HUES48 (cell line): ENCODE results near the gene PFDN6.
"Not testable (repeated sequence)": the region's sequence is repeated elsewhere in the genome, so short reads cannot be mapped to it uniquely, and the experiment has no call there.

ENCODE experiments used
- H3K27ac ChIP-seq: one replicate; pipeline ENCODE4 v1.7.0; 2013; ENCODE audit warnings: low read depth, low read length, inconsistent platforms
- H3K27me3 ChIP-seq: 2 replicates; pipeline ENCODE4 v1.6.1; 2013; ENCODE audit warnings: mild to moderate bottlenecking, low read length; ENCODE audit not compliant: control insufficient read depth, insufficient read depth
- H3K36me3 ChIP-seq: 2 replicates; pipeline ENCODE4 v1.6.1; 2013; ENCODE audit warnings: low read length; ENCODE audit not compliant: control insufficient read depth, insufficient read depth
- H3K4me1 ChIP-seq: 2 replicates; pipeline ENCODE4 v1.6.1; 2013; ENCODE audit warnings: mild to moderate bottlenecking, low read length; ENCODE audit not compliant: control insufficient read depth, insufficient read depth
- H3K4me3 ChIP-seq: 2 replicates; pipeline ENCODE4 v1.5.1; 2013; ENCODE audit warnings: mild to moderate bottlenecking, low read depth, low read length
- H3K9ac ChIP-seq: 2 replicates; pipeline ENCODE4 v1.6.1; 2013; ENCODE audit warnings: mild to moderate bottlenecking, low read depth, low read length, moderate library complexity
- H3K9me3 ChIP-seq: 2 replicates; pipeline ENCODE4 v1.6.1; 2013; ENCODE audit warnings: low read length; ENCODE audit not compliant: control insufficient read depth, insufficient read depth

The PFDN6 gene

DNA sequence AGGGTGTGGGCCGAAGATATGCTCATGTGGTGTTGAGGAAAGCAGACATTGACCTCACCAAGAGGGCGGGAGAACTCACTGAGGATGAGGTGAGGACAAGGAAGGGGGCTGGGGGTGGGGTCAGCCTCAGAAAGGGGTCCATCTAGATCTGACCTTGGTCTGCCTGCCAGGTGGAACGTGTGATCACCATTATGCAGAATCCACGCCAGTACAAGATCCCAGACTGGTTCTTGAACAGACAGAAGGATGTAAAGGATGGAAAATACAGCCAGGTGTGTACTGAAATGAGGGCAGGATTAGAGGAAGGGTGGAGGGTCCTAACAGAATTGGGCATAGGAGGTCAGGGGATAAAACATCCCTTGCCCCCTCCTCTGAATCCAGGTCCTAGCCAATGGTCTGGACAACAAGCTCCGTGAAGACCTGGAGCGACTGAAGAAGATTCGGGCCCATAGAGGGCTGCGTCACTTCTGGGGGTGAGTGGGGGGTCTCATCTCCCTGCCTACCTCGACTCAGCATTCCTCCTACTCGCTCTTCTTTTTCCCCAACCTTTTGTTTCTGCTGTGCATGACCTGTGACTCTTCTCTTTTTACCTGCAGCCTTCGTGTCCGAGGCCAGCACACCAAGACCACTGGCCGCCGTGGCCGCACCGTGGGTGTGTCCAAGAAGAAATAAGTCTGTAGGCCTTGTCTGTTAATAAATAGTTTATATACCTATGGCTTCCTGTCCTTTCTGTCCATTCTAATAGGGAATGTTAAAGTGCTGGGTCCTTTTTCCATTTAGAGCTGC is 13.4 kb upstream of the PFDN6 start:
- H3K27ac ChIP-seq, result peak overlapping the region; percentile 98
- H3K9me3 ChIP-seq, H3K27me3 ChIP-seq: not testable (repeated sequence)
- H3K4me1 ChIP-seq, result peaks cover 28% of the 10 kb centered on the region
- H3K36me3 ChIP-seq, result peaks cover 65% of the 10 kb centered on the region
- H3K4me3 ChIP-seq, result peak overlapping the region; percentile 99
- peak overlapping the region; percentile 71 for H3K9ac ChIP-seq

DNA sequence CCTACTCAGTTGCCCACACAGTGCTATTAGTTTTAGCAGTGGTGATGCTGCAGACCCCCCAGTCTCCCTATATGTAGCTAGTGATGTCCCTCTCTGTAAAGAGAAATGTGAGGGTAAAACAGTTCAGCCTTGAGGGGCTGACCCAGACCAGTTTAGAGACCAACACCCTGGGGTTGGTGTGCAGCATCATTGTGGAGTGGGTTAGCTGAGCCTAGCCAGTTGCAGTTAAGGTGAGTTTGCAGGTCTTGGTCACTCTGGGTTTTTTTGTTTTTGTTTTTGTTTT is 12.9 kb upstream of the PFDN6 start:
- H3K4me3 ChIP-seq, result peak overlapping the region; percentile 99
- H3K27ac ChIP-seq, result peak overlapping the region; percentile 98
- H3K4me1 ChIP-seq, result peaks cover 28% of the 10 kb centered on the region
- no peaks in the 10 kb centered on the region for H3K9me3 ChIP-seq
- H3K27me3 ChIP-seq, result no peaks in the 10 kb centered on the region
- H3K9ac ChIP-seq, result peak overlapping the region; percentile 71
- peaks cover 70% of the 10 kb centered on the region for H3K36me3 ChIP-seq

DNA sequence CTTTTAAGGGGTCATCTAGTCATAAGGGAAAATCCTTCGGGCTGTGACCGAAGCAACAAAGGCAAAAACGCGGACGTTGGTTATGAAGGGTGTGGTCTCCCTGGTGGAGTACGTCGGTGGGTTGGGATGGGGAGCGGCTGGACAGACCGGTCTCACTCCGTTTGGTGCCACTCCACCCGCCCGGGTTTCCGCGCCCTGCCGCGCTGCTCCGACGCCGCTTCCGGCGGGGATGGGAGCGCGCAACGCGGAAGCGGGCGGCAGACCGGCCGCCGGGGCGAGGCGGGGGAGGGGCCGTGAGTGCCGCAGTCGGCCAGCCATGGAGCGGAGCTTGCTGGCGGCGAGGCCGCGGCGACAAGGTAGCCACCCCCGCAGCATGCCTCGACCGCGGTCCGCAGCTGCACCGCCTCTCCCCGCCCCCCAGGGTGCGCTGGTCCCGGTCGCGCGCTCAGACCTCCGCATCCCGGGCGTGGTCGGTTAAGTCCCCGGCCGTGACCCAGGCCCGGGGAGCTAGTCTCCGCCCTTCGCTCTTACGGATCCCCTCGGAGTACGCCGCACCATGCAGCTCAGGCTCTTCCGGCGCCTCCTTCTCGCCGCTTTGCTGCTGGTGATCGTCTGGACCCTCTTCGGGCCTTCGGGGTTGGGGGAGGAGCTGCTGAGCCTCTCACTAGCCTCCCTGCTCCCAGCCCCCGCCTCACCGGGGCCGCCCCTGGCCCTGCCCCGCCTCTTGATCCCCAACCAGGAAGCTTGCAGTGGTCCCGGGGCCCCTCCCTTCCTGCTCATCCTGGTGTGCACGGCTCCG is 12.3 kb upstream of the PFDN6 start, which contains the start of gene B3GALT4:
Gene B3GALT4, plus strand, starts transcription at position 260 of the 799 bp plus-strand sequence. Its CDS starts 297 bp downstream, at position 557.
- Histone ChIP-seq H3K27ac (peak within 1 kb of the TSS; percentile 98), H3K4me3 (peak within 1 kb of the TSS; percentile 99), H3K9ac (peak within 1 kb of the TSS; percentile 71), H3K9me3 (no peaks in the 10 kb centered on the region), H3K27me3 (no peaks in the 10 kb centered on the region), H3K4me1 (peaks cover 28% of the 10 kb centered on the region), H3K36me3 (peaks cover 74% of the 10 kb centered on the region)

DNA sequence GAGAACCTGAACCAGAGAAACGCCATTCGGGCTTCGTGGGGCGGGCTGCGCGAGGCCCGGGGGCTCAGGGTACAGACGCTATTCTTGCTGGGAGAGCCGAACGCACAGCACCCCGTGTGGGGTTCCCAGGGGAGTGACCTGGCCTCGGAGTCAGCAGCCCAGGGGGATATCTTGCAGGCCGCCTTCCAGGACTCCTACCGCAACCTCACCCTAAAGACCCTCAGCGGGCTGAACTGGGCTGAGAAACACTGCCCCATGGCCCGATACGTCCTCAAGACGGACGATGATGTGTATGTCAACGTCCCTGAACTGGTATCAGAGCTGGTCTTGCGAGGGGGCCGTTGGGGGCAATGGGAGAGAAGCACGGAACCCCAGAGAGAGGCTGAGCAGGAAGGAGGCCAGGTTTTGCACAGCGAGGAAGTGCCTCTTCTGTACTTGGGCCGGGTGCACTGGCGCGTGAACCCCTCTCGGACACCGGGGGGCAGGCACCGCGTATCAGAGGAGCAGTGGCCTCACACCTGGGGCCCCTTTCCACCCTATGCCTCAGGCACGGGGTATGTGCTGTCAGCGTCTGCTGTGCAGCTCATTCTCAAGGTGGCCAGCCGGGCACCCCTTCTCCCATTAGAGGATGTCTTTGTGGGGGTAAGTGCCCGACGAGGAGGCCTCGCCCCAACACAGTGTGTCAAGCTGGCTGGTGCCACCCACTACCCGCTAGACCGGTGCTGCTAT is 11.6 kb upstream of the PFDN6 start:
- H3K4me3 ChIP-seq, result peak overlapping the region; percentile 99
- H3K27me3 ChIP-seq, result no peaks in the 10 kb centered on the region
- no peaks in the 10 kb centered on the region for H3K9me3 ChIP-seq
- H3K9ac ChIP-seq, result peak overlapping the region; percentile 71
- peaks cover 77% of the 10 kb centered on the region for H3K36me3 ChIP-seq
- H3K4me1 ChIP-seq, result peaks cover 27% of the 10 kb centered on the region
- H3K27ac ChIP-seq, result peak overlapping the region; percentile 98

DNA sequence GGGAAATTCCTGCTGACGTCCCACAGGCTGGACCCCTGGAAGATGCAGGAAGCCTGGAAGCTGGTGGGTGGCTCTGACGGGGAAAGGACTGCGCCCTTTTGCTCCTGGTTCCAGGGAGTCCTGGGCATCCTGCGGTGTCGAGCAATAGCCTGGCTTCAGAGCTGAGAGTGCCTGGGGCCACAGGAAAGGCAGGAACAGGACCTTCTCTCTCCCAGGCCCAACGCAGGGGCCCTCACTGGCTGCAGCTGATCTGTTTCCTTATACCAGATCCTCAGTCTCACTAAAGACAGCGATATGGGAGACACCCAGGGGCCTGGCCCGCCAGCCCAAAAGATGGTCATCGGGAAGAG is 11.0 kb upstream of the PFDN6 start:
- peaks cover 22% of the 10 kb centered on the region for H3K4me1 ChIP-seq
- H3K27ac ChIP-seq, result peak overlapping the region; percentile 98

DNA sequence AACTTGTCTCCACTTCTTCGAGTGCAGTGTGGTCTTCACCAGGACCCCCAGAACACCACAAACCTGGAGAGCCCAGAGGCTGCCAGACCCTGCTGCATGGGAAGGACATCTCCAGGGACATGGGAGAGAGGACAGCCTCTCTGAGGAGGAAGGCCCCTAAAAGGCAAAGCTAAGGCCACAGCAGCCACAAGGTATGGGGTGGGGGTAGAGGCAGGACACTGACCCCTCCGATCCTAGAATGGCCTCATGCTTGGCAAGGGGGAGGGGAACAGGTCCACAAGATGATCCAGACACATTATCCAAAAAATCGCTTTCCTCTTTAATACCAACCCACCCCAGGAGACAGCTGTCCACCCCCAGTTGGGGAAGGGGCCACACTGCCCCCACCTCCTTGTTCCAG is 10.6 kb upstream of the PFDN6 start:
- Histone ChIP-seq H3K9me3 (no peaks in the 10 kb centered on the region), H3K9ac (no peak overlapping the region), H3K27ac (no peak overlapping the region), H3K27me3 (no peaks in the 10 kb centered on the region), H3K36me3 (peaks cover 75% of the 10 kb centered on the region), H3K4me1 (peaks cover 21% of the 10 kb centered on the region), H3K4me3 (no peak overlapping the region)

More for the DNA sequence above, 11.0 kb upstream of the PFDN6 start:
- Histone ChIP-seq H3K27me3 (no peaks in the 10 kb centered on the region), H3K4me3 (peak overlapping the region; percentile 99; the same call in 1 of the 2 replicates), H3K9me3 (no peaks in the 10 kb centered on the region), H3K36me3 (peaks cover 75% of the 10 kb centered on the region), H3K9ac (no peak overlapping the region)

DNA sequence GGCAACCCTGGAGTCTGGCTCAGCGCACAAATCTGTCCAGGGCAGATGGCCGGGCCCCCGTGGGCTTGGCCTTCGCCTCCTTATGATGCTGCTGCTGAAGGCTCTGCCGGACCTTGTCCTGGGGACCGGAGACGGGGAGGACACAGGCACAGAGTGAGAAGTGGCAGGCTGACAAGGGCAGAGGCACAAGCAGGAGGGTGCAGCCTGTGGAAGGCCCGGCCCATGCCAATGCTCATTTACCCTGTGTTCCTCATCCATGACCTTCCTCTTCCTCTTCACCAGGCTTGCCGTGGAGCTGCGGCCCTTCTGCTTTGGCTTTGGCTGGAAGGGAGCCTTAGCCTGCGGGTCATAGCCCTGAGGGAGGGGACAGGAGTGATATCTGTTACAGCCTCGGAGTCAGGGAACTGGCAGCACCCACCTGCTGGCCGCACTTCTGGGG is 10.1 kb upstream of the PFDN6 start:
- no peak overlapping the region for H3K9ac ChIP-seq
- no peak overlapping the region for H3K27ac ChIP-seq
- no peaks in the 10 kb centered on the region for H3K9me3 ChIP-seq
- no peak overlapping the region for H3K4me3 ChIP-seq
- peaks cover 18% of the 10 kb centered on the region for H3K4me1 ChIP-seq
- H3K36me3 ChIP-seq, result peaks cover 75% of the 10 kb centered on the region
- no peaks in the 10 kb centered on the region for H3K27me3 ChIP-seq

DNA sequence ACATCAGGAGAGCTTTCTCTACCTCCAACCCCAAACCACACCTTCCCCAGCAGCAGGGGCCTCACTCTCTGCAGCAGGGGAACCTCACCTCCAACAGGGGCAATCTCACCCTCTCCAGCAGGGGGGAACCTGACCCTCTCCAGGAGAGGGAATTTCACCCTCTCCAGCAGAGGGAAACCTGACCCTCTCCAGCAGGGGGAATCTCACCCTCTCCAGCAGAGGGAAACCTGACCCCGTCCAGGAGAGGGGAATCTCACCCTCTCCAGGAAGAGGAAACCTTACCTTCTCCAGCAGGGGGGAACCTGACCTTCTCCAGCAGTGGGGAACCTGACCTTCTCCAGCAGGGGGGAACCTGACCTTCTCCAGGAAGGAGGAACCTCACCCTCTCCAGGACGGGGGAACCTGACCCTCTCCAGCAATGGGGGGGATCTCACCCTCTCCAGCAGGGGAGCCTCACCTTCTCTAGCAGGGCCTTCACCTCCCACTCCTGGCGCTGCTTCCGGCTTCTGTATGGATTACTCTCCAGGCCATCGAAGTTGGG is 9.4 kb upstream of the PFDN6 start:
- Histone ChIP-seq H3K27ac (no peak overlapping the region), H3K36me3 (peaks cover 75% of the 10 kb centered on the region), H3K9me3 (no peaks in the 10 kb centered on the region), H3K4me3 (no peak overlapping the region), H3K27me3 (no peaks in the 10 kb centered on the region), H3K4me1 (peaks cover 10% of the 10 kb centered on the region; the same call in 1 of the 2 replicates), H3K9ac (no peak overlapping the region)

DNA sequence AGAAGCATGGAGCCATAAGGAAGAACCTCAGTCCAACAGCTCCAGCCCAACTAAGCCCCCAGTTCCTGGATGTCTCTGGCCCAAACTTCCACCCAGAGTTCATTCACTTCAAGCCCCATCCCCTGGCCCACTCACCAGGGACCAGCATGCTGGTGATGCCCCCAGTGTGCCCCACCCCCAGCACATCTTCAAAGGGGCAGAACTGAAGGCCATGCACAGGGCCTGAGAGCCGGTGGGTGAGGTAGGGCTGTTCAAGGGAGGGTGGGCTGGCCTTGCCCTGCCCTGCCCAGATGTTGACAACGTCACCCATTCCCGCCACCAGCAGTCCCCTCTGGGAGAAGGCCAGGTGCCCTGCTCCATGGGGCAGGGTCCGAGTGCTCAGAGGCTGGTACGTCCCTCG is 8.9 kb upstream of the PFDN6 start:
- H3K4me1 ChIP-seq, result peaks cover 9% of the 10 kb centered on the region; the same call in 1 of the 2 replicates
- H3K9me3 ChIP-seq, result no peaks in the 10 kb centered on the region
- no peak overlapping the region for H3K4me3 ChIP-seq
- peaks cover 74% of the 10 kb centered on the region for H3K36me3 ChIP-seq
- H3K9ac ChIP-seq, result no peak overlapping the region
- H3K27me3 ChIP-seq, result no peaks in the 10 kb centered on the region
- H3K27ac ChIP-seq, result no peak overlapping the region

DNA sequence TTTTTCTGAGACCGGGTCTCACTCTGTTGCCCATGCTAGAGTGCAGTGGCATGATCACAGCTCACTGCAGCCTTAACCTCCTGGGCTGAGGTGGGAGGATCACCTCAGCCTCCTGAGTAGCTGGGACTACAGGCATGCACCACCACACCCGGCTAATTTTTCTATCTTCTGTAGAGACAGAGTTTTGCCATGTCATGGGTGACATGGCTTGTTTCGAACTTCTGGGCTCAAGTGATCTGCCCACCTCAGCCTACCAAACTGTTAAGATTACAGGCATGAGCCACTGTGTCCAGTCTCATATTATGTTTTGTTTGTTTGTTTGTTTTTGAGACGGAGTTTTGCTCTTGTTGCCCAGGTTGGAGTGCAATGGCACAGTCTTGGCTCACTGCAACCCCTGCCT is 4.2 kb upstream of the PFDN6 start:
- not testable (repeated sequence) for H3K4me1 ChIP-seq, H3K9ac ChIP-seq, H3K4me3 ChIP-seq, H3K9me3 ChIP-seq, H3K27ac ChIP-seq, H3K27me3 ChIP-seq
- H3K36me3 ChIP-seq, result peaks cover 69% of the 10 kb centered on the region
